Fibroblast of skin of left quadriceps (primary cell): ENCODE data around the gene MAN2C1.

ENCODE experiments used
- DNase-seq, 2 experiments: peaks; one replicate each; pipeline ENCODE4 v3.0.0-alpha.2; 2013; ENCODE audit warnings: low read depth in 2 of 2

The MAN2C1 gene

GRCh38 chr15:75309711-75310110 lies 58.7 kb downstream of the MAN2C1 start:
- no peak for DNase-seq

GRCh38 chr15:75307778-75308390 lies 60.5 kb downstream of the MAN2C1 start:
- DNase-seq = no peak

GRCh38 chr15:75306188-75306587 lies 62.2 kb downstream of the MAN2C1 start:
- no peak for DNase-seq
